H1 (cell line): Measurements from ENCODE around the gene PTBP3. TPM values are rescaled to one million over a fixed set of nuclear protein-coding genes. Genes with fewer than 3 reads are reported as not detected.

ENCODE experiments used
- CTCF ChIA-PET: fragments of 300-600 bp; sonication (Branson Sonifier 250); formaldehyde crosslinking; loops from one replicate; lab custom pipeline; 2021; ENCODE audit not compliant: partially characterized antibody; lab: Charles Lee
- POLR2A ChIA-PET: fragments of 300-600 bp; sonication (Branson Sonifier 250); formaldehyde crosslinking; loops from one replicate; lab custom pipeline; 2021; ENCODE audit warnings: inconsistent platforms; ENCODE audit not compliant: partially characterized antibody; lab: Charles Lee
- DNase-seq, 2 experiments: peaks; one replicate each; pipeline versions ENCODE4 v3.0.0 to v3.0.0-alpha.2; 2010 to 2022; ENCODE audit warnings: low spot score in 2 of 2, low read depth in 1 of 2, mixed read lengths in 1 of 2
- FAIRE-seq: peaks from 2 replicates; lab custom pipeline; 2011; peaks lifted over from hg19 to GRCh38; lab: Jason Lieb, UNC
- H2AFZ ChIP-seq: 2 replicates; pipeline ENCODE4 v1.8.1; 2012; ENCODE audit warnings: low read length, inconsistent platforms
- H2AK5ac ChIP-seq: 2 replicates; pipeline ENCODE4 v1.6.1; 2013; ENCODE audit warnings: low read depth, low read length
- H2BK120ac ChIP-seq: replicated peaks from 2 replicates; pipeline ENCODE3; 2013; ENCODE audit warnings: low read depth, low read length, inconsistent platforms
- H2BK12ac ChIP-seq: 2 replicates; pipeline ENCODE4 v1.6.1; 2013; ENCODE audit warnings: low read depth, low read length
- H2BK15ac ChIP-seq: 2 replicates; pipeline ENCODE4 v1.6.1; 2013; ENCODE audit warnings: low read length
- H2BK20ac ChIP-seq: 2 replicates; pipeline ENCODE4 v1.6.1; 2013; ENCODE audit warnings: low read length
- H2BK5ac ChIP-seq: 2 replicates; pipeline ENCODE4 v1.6.1; 2013; ENCODE audit warnings: low read depth, low read length
- H3K14ac ChIP-seq: 2 replicates; pipeline ENCODE4 v1.6.1; 2013; ENCODE audit warnings: inconsistent platforms; ENCODE audit not compliant: insufficient read length
- H3K18ac ChIP-seq: 2 replicates; pipeline ENCODE4 v1.6.1; 2013; ENCODE audit warnings: low read length; ENCODE audit errors: extremely low read depth
- H3K23ac ChIP-seq: 2 replicates; pipeline ENCODE4 v1.6.1; 2013; ENCODE audit warnings: inconsistent platforms; ENCODE audit not compliant: insufficient read length
- H3K23me2 ChIP-seq: 2 replicates; pipeline ENCODE4 v1.6.1; 2013; ENCODE audit warnings: low read depth, low read length
- H3K27ac ChIP-seq: 2 replicates; pipeline ENCODE4 v1.6.1; 2011; ENCODE audit warnings: low read depth, low read length, inconsistent platforms
- H3K27me3 ChIP-seq, 4 experiments: replicated peaks in 1 of 4; 1 replicate in 1 of 4; 2 replicates in 3 of 4; pipeline versions ENCODE4 v1.6.1 to v1.8.1; 2011 to 2013; ENCODE audit warnings: low read length in 3 of 4, mild to moderate bottlenecking in 3 of 4, inconsistent platforms in 2 of 4, mixed read lengths in 2 of 4, moderate library complexity in 1 of 4; ENCODE audit not compliant: control insufficient read depth in 3 of 4, insufficient read depth in 3 of 4; ENCODE audit errors: extremely low read depth in 1 of 4
- H3K36me3 ChIP-seq, 4 experiments: 2 replicates each; pipeline versions ENCODE4 v1.6.1 to v1.8.1; 2011 to 2013; ENCODE audit warnings: mild to moderate bottlenecking in 4 of 4, low read length in 3 of 4, moderate library complexity in 2 of 4, control low read depth in 1 of 4, inconsistent platforms in 1 of 4; ENCODE audit not compliant: insufficient read depth in 4 of 4, control insufficient read depth in 2 of 4
- H3K4ac ChIP-seq: replicated peaks from 2 replicates; pipeline ENCODE3; 2013; ENCODE audit warnings: low read length, low read depth, mixed read lengths, inconsistent platforms; ENCODE audit not compliant: insufficient read length
- H3K4me1 ChIP-seq, 4 experiments: replicated peaks in 1 of 4; 1 replicate in 1 of 4; 2 replicates in 3 of 4; pipeline versions ENCODE4 v1.6.1 to v1.8.1; 2011 to 2013; ENCODE audit warnings: low read length in 3 of 4, inconsistent platforms in 2 of 4, mixed read lengths in 1 of 4; ENCODE audit not compliant: insufficient read depth in 4 of 4, control insufficient read depth in 3 of 4
- H3K4me2 ChIP-seq, 2 experiments: 2 replicates each; pipeline versions ENCODE4 v1.6.1 to v1.8.1; 2011 to 2013; ENCODE audit warnings: low read depth in 2 of 2, low read length in 2 of 2, control low read depth in 1 of 2, inconsistent platforms in 1 of 2, mild to moderate bottlenecking in 1 of 2; ENCODE audit not compliant: insufficient read depth in 1 of 2
- H3K4me3 ChIP-seq, 4 experiments: fragments of 200-600, 300-600 bp in 1 of 4; sonication (generic), shearing (Covaris generic), sonication (Bioruptor Twin) in 1 of 4; 2 replicates each; pipeline versions ENCODE4 v1.5.1 to v1.8.1; 2011 to 2016; ENCODE audit warnings: low read length in 4 of 4, low read depth in 3 of 4, control low read depth in 2 of 4, inconsistent platforms in 2 of 4, mild to moderate bottlenecking in 2 of 4, mixed read lengths in 1 of 4, moderate library complexity in 1 of 4; ENCODE audit not compliant: insufficient read depth in 2 of 4; ENCODE audit errors: extremely low read depth in 1 of 4
- H3K56ac ChIP-seq: replicated peaks from 2 replicates; pipeline ENCODE3; 2013; ENCODE audit warnings: low read depth, mild to moderate bottlenecking, mixed read lengths, low read length, inconsistent platforms; ENCODE audit not compliant: insufficient read length
- H3K79me1 ChIP-seq: 2 replicates; pipeline ENCODE4 v1.6.1; 2013; ENCODE audit warnings: low read depth, low read length, control low read depth
- H3K79me2 ChIP-seq, 2 experiments: 2 replicates each; pipeline versions ENCODE4 v1.6.1 to v1.8.1; 2012 to 2013; ENCODE audit warnings: low read length in 2 of 2, mild to moderate bottlenecking in 2 of 2, inconsistent platforms in 1 of 2; ENCODE audit not compliant: insufficient read depth in 2 of 2, control insufficient read depth in 1 of 2
- H3K9ac ChIP-seq, 4 experiments: replicated peaks in 1 of 4; 1 replicate in 1 of 4; 2 replicates in 3 of 4; pipeline versions ENCODE4 v1.6.1 to v1.8.1; 2011 to 2013; ENCODE audit warnings: low read depth in 3 of 4, low read length in 3 of 4, control low read depth in 2 of 4, mild to moderate bottlenecking in 2 of 4, moderate library complexity in 2 of 4, inconsistent platforms in 1 of 4; ENCODE audit errors: extremely low read depth in 1 of 4
- H3K9me3 ChIP-seq, 2 experiments: 2 replicates each; pipeline versions ENCODE4 v1.6.1 to v1.8.1; 2012 to 2013; ENCODE audit warnings: mild to moderate bottlenecking in 2 of 2, moderate library complexity in 2 of 2, control low read depth in 1 of 2, inconsistent platforms in 1 of 2, low read depth in 1 of 2, low read length in 1 of 2, mixed read lengths in 1 of 2; ENCODE audit not compliant: insufficient read depth in 2 of 2
- H4K20me1 ChIP-seq, 2 experiments: replicated peaks in 1 of 2; 2 replicates each; pipeline versions ENCODE3 to v1.8.1; 2011 to 2013; ENCODE audit warnings: inconsistent platforms in 2 of 2, low read length in 2 of 2, mild to moderate bottlenecking in 1 of 2; ENCODE audit not compliant: insufficient read depth in 2 of 2, control insufficient read depth in 1 of 2
- H4K5ac ChIP-seq: 2 replicates; pipeline ENCODE4 v1.6.1; 2013; ENCODE audit warnings: low read length, low read depth, mixed read lengths, inconsistent platforms; ENCODE audit not compliant: insufficient read length
- H4K8ac ChIP-seq: 2 replicates; pipeline ENCODE4 v1.8.0; 2013; ENCODE audit warnings: mild to moderate bottlenecking, moderate library complexity, low read length, inconsistent platforms; ENCODE audit not compliant: insufficient read depth; ENCODE audit errors: extremely low read depth
- H4K91ac ChIP-seq: replicated peaks from 2 replicates; pipeline ENCODE3; 2013; ENCODE audit warnings: low read length, mixed read lengths, inconsistent platforms; ENCODE audit not compliant: insufficient read length
- BRCA1 ChIP-seq: IDR thresholded peaks from 2 replicates; pipeline ENCODE4 v1.6.1; 2012; ENCODE audit warnings: low read depth, low read length, improper control_type of control experiment
- CHD1 ChIP-seq: IDR thresholded peaks from 2 replicates; pipeline ENCODE4 v1.6.1; 2012; ENCODE audit warnings: low read depth, low read length, improper control_type of control experiment
- CREB1 ChIP-seq: IDR thresholded peaks from 2 replicates; pipeline ENCODE4 v1.6.1; 2012; ENCODE audit warnings: inconsistent platforms
- GABPA ChIP-seq: IDR thresholded peaks from 2 replicates; pipeline ENCODE4 v1.6.1; 2011; ENCODE audit warnings: mild to moderate bottlenecking, low read length, moderate library complexity, borderline replicate concordance; ENCODE audit not compliant: insufficient read depth
- HDAC6 ChIP-seq: IDR thresholded peaks from one replicate; pipeline ENCODE4 v1.7.1; 2012; ENCODE audit warnings: low read depth, mild to moderate bottlenecking, inconsistent platforms, low read length, moderate library complexity
- NRF1 ChIP-seq: IDR thresholded peaks from 2 replicates; pipeline ENCODE4 v1.6.1; 2011; ENCODE audit warnings: mild to moderate bottlenecking, low read depth, low read length, improper control_type of control experiment
- PHF8 ChIP-seq: fragments of 200-600 bp; sonication (generic); conservative IDR thresholded peaks from 2 replicates; pipeline ENCODE4 v1.7.1; 2012; ENCODE audit warnings: low read depth, mild to moderate bottlenecking, inconsistent platforms, low read length, moderate library complexity
- POLR2AphosphoS5 ChIP-seq: IDR thresholded peaks from 2 replicates; pipeline ENCODE4 v1.6.1; 2011; ENCODE audit warnings: low read depth, low read length
- SIX5 ChIP-seq: IDR thresholded peaks from 2 replicates; pipeline ENCODE4 v1.6.1; 2011; ENCODE audit warnings: mild to moderate bottlenecking, low read depth, low read length
- SP1 ChIP-seq: IDR thresholded peaks from 2 replicates; pipeline ENCODE4 v1.6.1; 2011; ENCODE audit warnings: low read depth, low read length
- WGBS, 2 experiments: shearing (Covaris generic) in 1 of 2; methylation state at CpG; one replicate each; pipeline versions ENCODE4 v1.1.6 to v1.1.7; 2013 to 2015; ENCODE audit warnings: low lambda C conversion rate in 2 of 2, mixed read lengths in 2 of 2, inconsistent platforms in 1 of 2, low coverage in 1 of 2, missing lambda C conversion rate in 1 of 2; ENCODE audit not compliant: insufficient replicate concordance in 2 of 2, insufficient coverage in 1 of 2, insufficient read length in 1 of 2; ENCODE audit errors: extremely low coverage in 1 of 2, missing lambda C conversion rate in 1 of 2; 5-methylcytosine and 5-hydroxymethylcytosine counted together
- polyA plus RNA-seq, 7 experiments: library from polyadenylated mRNA; depleted of rRNA in 3 of 7; stranded (reverse) in 5 of 7; unstranded in 2 of 7; fragments of >200 nt in 5 of 7; fragments of 200-250 nt in 2 of 7; gene quantifications; 1 replicate in 5 of 7; 2 replicates in 1 of 7; 4 replicates in 1 of 7; pipeline versions ENCODE4 v1.2.1 to v1.2.3, GENCODE V29; 2011 to 2013; ENCODE audit warnings: missing spikeins in 2 of 7, mixed read lengths in 2 of 7
- total RNA-seq: library from RNA; stranded (reverse); fragmentation: NEBNext Ultra II Directional; extraction: Animal tissue kit (Norgen Biotek cat#: 25700); gene quantifications from 2 replicates; pipeline ENCODE4 v1.2.1, GENCODE V29; 2021
- TF ChIP-seq, protein P1 (sequence below): IDR thresholded peaks from 2 replicates; pipeline ENCODE4 v1.6.1; 2011; ENCODE audit warnings: low read depth, mild to moderate bottlenecking, low read length; ENCODE audit not compliant: insufficient read depth
- TF ChIP-seq, protein P2 (sequence below): IDR thresholded peaks from 2 replicates; pipeline ENCODE4 v1.6.1; 2012; ENCODE audit warnings: inconsistent platforms
- TF ChIP-seq, protein P3 (sequence below): IDR thresholded peaks from 2 replicates; pipeline ENCODE4 v1.6.1; 2011; ENCODE audit warnings: low read length, improper control_type of control experiment

The PTBP3 gene
- total and polyA plus RNA-seq, 2 of the 8 experiments (the other 6 are each of a cell fraction or from before 2014, with no cell fraction given): 51.0 to 124 TPM

DNA sequence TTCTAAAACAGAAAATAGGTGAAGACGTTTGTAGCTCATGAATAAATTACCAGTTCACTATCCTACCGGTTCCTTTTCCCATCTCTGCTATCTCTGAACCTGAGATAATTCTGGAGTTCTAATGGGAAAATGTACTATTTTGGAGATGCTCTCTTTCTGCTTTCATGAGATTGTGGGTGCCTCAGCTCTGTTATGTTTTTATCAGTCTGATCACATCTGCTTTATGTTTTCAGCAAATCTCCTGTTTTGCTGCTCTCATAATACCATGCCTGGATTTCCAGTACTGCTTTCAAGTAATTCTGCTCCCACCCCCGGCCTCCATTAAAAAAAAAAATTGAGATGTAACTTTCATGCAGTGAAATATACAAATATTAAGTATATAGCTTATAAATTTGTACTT is 149.2 kb downstream of the PTBP3 start:
- Histone ChIP-seq H4K5ac (no peak overlapping the region), H2AFZ (no peak overlapping the region), H3K4me3 (no peak overlapping the region), H4K8ac (no peak overlapping the region), H3K9me3 (0 out of 4 replicates have a peak, but pooled peaks cover 0 to 4% of the 10 kb centered on the region in 2 experiments), H2BK15ac (no peak overlapping the region), H3K18ac (no peak overlapping the region), H3K27ac (no peak overlapping the region), H2AK5ac (no peak overlapping the region), H3K23ac (no peak overlapping the region), H2BK120ac (no peak overlapping the region), H2BK20ac (no peak overlapping the region), H2BK5ac (no peak overlapping the region), H3K27me3 (peaks cover 0 to 2% (median 0%) of the 10 kb centered on the region in 4 experiments; a peak in 1 of 7 replicates), H3K79me2 (no peaks in the 10 kb centered on the region), H4K20me1 (no peaks in the 10 kb centered on the region), H3K4me2 (no peak overlapping the region), H3K9ac (no peak overlapping the region), H3K23me2 (no peaks in the 10 kb centered on the region), H3K4ac (no peak overlapping the region), H3K14ac (no peak overlapping the region), H4K91ac (no peak overlapping the region), H3K36me3 (no peaks in the 10 kb centered on the region), H3K79me1 (no peaks in the 10 kb centered on the region), H2BK12ac (no peak overlapping the region), H3K56ac (no peak overlapping the region), H3K4me1 (peaks cover 0 to 10% (median 0%) of the 10 kb centered on the region in 4 experiments; a peak in 3 of 7 replicates)
- 76% methylated on average over 3 of the region's 3 CpGs; no CpG with 5 or more reads in 1 of the 2 experiments for WGBS, 2 experiments
- FAIRE-seq (no peak), DNase-seq (no peak)
- POLR2A ChIA-PET: no interaction called here
- CTCF ChIA-PET: interaction anchor here (1.2 to 1.8 kb wide), 2 partner anchors 10 to 11 kb away, joined by 3 to 7 read pairs; no protein-coding TSS in a partner anchor
- TF ChIP-seq, protein P1, sequence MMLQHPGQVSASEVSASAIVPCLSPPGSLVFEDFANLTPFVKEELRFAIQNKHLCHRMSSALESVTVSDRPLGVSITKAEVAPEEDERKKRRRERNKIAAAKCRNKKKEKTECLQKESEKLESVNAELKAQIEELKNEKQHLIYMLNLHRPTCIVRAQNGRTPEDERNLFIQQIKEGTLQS: no peak
- TF ChIP-seq PHF8 (no peak), SP1 (no peak), BRCA1 (no peak), NRF1 (no peak), HDAC6 (no peak), GABPA (no peak), CREB1 (no peak), CHD1 (no peak), SIX5 (no peak), POLR2AphosphoS5 (no peak)
- TF ChIP-seq, protein P2, sequence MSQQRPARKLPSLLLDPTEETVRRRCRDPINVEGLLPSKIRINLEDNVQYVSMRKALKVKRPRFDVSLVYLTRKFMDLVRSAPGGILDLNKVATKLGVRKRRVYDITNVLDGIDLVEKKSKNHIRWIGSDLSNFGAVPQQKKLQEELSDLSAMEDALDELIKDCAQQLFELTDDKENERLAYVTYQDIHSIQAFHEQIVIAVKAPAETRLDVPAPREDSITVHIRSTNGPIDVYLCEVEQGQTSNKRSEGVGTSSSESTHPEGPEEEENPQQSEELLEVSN: no peak
- TF ChIP-seq, protein P3, sequence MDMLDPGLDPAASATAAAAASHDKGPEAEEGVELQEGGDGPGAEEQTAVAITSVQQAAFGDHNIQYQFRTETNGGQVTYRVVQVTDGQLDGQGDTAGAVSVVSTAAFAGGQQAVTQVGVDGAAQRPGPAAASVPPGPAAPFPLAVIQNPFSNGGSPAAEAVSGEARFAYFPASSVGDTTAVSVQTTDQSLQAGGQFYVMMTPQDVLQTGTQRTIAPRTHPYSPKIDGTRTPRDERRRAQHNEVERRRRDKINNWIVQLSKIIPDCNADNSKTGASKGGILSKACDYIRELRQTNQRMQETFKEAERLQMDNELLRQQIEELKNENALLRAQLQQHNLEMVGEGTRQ: no peak
